HG02885 (cell line): ENCODE data around the gene TBCD.

Experiments used
- ATAC-seq: cut with Tn5 transposase; IDR thresholded peaks from one replicate; pipeline ENCODE4 v1.9.1; 2021; ENCODE audit warnings: mild to moderate bottlenecking; ENCODE audit not compliant: unreplicated experiment, poor library complexity

Gene TBCD

DNA sequence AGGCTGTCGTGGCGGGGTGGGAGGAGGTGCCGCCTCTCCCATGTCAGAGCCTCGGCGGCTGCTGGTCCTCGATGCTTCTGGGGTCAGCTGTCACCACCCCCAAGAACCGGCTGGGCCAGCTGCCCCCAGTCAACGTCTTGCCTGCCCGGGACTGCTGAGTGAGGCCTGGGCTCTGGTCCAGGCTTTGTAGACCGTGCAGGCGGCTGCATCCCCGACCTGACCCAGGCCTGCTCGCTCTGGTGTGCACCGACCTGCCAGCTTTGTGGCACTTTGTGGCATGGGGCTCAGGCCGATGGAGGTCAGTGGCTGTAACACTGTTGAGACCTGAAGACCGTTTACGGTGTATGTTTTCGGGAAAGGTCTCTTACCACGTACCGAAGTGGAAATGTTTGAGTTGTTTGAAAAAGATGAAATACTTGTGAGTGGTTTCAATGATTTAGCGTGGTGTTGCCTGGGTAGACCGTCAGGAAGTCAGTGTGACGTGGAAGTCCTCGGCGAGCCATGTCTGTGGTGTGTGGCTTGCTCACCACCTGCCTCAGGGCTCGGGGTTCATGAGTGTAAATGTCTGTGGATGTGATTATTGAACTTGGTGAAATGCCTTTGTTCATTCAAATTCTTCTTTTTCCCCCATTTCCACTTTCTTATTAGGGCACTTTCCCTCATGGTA lies 141.2 kb downstream of the TBCD start:
- no peak for ATAC-seq

DNA sequence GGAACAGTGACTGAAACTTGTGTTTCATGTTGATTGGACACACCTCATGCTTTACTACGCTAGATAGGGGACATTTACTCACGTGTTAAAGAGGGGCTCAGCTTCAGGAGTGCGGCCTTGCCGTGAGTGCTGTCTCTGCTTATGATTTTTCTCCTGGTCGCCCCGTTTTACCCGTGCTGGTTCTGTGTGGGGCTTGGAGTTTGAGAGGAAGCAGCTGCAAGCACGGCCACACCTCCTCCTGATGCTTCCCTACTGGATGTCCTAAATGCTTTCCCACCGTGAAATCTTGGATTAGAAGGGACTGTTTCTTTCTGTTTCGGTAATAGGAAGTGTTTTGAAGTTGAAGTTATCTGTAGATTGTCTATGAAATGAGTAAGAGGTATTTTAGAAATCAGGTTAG lies 141.9 kb downstream of the TBCD start:
- ATAC-seq = no peak

DNA sequence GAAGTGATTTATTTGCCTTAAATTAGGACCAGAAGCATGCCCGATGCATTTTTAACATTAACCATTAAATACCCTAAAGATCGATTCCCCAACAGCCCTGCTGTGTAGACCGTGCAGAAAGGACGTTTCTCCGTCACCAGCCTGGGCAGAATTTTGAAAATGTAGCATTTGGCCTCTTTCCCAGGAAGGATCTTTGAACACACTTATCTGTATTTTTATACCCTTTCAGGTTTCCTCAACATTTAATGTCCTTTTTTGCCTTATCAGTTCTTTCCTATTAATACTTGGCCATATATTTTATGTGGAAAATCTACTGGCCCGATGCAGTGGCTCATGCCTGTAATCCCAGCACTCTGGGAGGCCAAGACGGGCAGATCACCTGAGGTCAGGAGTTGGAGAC lies 142.5 kb downstream of the TBCD start:
- ATAC-seq = no peak

DNA sequence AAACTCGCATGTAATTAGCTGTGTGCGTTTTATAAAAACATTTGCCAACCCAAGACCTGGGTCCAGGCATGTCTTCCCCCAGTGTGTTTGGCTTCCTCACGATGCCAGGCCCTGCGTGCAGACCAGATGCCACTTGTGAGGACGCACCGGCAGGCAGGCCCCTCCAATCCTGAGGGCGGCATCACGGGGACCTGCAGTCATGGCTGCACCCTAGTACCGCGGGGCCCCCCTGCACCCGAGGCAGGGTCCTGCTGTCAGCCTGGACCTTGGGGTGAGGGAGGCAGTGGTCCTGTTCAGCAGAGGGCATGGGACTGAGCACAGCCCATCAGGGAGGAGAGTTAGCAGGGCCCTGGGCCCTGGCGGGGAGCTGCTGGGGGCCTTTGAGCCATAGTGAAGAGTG lies 143.2 kb downstream of the TBCD start:
- ATAC-seq = no peak

DNA sequence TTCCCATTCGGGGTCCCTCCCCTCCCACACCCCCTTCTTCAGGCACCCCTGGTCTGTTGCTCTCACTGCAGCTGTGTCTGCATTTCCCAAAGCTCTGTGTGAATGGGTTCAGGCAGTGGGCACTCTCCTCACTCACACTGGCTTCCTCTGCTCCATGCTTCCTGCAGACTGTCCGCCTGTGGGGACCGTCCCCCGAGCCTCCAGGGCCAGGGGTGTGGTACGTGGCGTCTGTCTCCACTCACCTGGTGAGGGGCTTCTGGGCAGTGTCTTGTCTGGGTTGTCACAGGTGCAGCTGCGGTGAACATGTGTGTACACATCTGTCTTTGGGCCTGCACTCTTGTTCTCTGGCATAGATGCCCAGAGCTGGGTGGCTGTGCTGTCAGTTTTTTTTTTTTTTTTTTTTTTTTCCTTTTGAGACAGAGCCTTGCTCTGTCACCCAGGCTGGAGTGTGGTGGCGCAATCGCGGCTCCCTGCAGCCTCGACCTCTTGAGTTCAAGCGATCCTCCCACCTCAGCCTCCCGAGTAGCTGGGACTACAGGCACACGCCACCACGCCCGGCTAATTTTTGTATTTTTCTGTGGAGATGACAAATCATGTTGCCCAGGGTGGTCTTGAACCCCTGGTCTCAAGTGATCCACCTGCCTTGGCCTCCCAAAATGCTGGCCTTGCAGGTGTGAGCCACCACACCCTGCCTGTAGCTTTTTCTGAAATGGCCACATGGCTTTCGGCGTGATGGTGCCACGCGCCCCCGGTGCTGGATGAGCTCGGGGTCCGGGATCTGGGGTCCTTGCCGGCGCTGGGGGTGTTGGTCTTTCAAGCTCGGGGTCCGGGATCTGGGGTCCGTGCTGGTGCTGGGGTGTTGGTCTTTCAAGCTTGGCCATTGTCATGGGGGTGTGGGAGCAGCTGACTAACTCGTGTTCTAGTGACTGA lies 144.5 kb downstream of the TBCD start:
- ATAC-seq = no peak

DNA sequence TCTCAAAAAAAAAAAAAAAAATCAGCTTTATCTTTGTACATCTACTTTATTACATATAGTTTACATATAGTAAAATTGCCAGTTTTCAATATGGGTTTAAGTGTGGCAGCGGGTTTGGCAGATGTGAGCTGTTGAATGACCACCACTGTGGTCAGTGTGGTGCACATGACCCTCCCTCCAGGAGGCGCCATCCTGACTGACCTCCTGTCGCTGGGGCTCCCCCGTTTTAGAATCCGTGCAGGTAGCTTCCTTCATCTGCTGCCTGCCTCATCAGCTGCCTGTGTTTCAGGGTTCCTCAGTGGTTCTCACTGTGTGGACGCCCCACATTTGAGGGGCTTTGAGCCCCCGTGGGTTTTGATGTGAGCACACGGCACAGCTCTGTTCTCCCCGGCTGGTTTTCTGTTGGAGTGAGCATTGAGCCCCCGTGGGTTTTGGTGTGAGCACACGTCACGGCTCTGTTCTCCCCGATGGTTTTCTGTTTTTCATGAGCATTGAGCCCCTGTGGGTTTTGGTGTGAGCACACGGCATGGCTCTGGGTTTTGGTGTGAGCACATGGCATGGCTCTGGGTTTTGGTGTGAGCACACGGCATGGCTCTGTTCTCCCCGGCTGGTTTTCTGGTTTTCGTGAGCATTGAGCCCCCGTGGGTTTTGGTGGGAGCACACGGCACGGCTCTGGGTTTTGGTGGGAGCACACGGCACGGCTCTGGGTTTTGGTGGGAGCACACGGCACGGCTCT lies 145.8 kb downstream of the TBCD start:
- ATAC-seq = no peak

DNA sequence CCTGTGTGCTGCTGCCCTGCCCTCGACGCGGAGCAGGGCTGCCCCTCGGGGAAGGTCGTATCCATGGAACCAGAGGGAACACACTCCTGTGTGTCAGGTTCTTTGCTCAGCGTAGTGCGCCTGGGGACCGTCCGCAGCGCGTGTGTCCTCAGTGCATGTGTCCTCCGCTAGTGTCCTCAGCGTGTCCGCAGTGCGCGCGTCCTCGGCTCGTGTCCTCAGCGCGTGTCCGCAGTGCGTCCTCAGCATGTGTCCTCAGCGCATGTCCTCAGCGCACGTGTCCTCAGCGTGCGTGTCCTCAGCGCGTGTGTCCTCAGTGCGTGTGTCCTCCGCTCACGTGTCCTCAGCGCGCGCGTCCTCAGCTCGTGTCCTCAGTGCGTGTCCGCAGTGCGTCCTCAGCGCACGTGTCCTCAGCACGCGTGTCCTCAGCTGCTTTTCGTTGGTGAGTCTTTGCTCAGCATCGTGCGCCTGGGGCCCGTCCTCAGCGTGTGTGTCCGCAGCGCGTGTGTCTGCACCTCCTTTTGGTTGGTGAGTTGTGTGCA lies 147.2 kb downstream of the TBCD start:
- ATAC-seq = no peak

DNA sequence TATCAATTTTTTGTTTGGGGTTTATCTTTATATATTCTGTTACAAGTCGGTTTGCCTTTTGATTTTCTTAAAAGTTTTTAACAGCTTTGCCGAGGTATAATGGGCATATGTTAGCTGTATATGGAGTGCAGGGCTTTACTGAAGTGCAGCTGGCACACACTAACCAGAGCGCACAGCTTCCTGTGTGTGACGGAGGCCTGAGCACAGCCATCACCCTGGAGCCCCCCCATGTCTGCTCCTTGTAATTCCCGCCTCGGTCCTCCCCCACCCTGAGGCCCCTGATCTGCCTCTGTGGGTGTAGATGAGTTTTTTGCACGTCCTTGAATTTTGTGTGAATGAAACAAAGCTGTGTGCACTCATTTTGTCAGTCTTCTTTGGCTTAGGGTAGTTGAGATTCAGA lies 148.1 kb downstream of the TBCD start:
- ATAC-seq = no peak

DNA sequence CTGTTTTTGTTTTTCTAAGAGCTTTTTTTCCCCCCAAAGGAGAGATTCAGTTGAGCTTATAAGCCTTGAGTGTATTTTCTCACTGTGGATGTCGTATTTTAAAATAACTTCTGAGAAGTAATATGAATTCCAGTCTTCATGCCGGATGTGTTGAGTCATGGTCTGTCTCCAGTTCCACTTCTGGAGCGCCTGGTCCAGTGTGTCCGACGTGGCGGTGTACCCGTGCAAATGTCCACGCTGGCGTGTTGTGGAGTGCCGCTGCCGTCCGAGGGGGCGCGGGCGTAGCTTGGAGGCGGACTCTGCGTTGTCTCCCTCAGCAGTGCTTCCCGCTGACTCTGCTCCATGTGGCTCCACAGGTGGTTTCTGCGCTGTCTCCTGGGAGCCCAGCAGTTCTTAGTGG lies 148.9 kb downstream of the TBCD start:
- ATAC-seq = no peak

DNA sequence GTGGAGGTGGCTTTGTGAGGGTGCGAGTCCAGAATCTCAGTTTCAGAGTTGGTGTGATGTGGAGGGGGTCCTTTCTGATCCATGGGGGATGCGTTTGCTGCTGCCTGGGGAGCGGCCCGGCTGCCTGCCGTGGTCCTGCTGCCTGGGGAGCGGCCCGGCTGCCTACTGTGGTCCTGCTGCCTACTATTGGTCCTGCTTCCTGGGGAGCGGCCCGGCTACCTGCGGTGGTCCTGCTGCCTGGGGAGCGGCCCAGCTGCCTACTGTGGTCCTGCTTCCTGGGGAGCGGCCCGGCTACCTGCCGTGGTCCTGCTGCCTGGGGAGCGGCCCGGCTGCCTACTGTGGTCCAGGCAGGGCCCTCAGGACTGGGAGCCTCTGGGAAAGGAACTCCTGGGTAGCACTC lies 149.5 kb downstream of the TBCD start:
- no peak for ATAC-seq

DNA sequence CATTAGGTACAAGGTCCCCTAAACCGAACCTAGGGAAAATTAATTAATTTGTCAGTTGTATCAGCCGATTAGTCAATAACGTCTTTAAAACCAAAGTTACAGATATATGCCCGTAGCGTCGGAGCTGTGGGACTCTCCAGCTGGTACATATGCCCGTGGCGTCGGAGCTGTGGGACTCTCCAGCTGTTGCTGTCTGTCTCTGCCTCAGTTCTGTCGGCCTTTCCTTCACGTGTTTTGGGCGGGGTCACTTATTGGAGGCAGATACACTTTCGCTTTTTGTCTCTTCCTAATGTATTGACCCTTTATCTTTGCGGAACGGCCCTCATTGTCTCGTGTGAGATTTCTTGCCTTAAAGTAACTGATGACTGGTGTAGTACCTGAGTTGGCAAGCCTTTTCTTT lies 150.0 kb downstream of the TBCD start:
- ATAC-seq = no peak

DNA sequence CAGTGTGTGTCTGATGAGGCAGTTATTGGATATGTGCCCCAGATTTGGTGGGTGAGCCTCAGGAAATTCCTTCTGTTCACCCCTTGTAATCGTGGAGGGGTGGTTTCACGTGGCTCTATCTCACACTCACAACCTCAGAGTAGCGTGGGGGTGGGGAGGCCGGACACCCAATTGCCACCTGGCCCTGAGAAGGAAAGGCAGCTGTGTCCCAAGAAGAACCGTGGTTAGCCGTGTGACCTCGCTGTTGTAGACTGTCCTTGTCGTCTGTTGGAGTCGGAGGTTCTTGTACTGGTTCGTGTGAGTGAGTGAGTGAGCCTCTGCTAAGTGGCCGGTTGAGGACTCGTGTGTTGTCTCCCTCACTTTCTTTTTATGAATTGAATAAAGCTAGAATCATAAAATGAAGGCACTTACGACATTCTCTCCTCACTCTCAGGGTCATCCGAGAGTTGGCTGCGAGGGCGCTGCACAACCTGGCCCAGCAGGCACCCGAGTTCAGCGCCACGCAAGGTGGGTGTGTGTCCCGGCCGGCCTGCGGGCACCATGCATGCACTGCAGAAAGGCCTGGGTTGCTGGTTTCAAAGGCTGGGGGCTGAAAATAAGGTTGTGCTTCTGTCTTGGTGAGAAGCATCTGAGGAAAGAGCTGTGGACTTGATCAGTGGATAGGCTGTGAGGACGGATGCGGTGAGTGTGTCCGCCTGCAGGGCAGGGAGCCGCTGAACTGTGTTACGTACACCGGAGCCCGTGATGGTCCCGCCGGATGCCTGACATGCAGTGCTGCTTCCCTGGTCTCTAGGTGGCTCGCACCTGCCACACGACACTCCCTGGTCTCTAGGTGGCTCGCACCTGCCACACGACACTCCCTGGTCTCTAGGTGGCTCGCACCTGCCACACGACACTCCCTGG lies 151.4 kb downstream of the TBCD start:
- ATAC-seq = no peak

DNA sequence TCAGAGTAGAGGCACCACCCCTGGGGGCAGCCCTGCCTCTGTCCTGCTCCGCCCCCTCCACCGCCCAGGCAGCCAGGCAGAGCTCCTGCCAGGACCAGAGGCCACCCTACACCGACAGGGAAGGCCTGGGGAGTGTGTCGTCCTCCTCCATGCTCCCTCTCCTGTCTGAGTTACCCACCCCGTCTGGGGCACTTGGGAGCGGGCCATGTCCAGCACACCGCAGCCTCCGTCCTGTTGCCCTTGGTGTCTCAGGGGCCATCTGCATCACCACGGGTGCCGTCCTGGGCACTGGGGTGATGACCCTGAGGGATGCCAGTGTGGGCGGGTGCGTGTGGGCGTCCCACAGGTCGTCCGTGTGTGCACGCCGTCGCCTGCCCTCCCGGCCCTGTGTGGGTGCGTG lies 153.3 kb downstream of the TBCD start:
- no peak for ATAC-seq

DNA sequence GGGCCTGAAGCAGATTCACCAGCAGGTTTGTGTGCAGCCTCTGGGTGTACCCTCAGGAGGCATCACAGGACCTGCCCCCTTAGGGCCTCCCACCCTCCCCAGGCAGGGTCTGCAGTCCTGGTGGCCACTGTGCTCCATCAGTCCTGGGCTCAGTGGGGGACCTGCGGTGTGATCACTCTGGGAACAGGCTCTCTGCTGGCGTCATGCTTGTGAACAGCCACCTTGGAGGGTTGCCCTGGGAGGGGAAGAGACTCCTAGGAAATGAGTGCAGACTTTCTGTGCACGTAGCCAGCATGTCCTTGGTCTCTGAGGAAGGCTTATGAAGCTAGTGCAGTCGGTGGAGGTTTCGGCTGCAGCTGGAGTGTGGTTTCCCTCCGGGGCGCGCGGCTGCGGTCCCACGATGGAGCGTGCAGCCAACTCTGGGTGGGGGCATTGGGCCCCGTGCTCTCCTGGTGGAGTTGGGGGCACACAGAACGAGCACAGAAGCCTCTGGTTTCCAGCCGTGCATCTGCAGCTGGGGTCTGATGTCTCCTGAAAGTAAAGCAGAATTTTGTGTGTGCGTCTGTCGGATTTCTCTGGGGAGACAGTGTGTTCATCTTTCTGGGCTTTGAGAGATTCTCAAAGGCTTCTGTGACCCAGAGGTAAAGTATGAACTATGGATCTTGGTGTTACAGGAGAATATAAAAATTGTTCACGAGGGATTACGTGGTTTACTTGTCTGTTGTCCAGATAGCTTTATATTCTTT lies 156.1 kb downstream of the TBCD start:
- no peak for ATAC-seq

DNA sequence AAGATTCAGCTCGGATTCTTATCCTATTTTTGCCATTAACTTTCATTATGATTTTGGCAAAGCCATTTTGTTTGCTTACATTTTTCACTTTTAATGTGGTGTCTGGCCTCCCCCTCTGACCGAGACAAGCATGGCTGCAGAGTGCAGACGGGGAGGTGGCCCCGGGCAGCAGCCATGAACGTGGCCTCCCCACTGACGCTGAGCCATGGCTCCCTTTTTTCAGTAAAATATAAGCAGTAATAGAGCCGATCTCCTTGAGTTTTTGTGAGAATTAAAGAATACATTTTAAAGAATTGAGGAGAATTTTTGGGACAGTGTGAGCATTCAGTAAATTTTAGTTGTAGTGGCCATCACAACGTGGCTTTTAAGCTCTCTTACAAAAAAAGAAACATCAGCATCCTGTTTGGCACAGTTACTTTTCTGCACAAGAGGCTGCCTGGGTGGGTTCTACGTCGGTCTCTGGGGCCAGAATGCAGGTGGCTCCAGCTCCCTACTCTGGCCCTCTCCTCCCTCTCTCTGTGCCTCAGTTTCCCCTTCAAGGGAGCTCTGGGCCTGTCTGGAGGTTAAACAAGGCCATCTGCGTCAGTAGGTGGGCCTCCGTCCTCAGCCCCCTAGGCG lies 156.8 kb downstream of the TBCD start:
- no peak for ATAC-seq

DNA sequence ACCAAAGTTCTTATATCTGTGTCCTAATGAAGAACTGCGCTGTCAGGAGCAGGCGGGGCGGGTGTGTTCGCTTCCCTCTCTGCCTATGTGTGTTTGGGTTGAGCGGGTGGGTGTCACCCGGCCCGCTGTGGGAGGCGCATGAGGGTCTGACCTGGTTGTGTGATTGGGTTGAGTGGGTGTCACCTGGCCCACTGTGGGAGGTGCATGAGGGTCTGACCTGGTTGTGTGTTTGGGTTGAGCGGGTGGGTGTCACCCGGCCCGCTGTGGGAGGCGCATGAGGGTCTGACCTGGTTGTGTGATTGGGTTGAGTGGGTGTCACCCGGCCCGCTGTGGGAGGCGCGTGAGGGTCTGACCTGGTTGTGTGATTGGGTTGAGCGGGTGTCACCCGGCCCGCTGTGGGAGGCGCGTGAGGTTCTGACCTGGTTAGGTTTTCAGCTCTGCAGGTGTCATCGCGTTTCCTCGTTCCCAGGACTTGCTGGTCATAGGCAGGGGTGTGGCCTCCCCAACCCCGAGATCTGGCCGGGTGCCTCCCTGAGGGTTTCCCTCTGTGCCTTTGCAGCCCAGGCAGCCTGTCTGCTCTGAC lies 157.5 kb downstream of the TBCD start:
- ATAC-seq = no peak

DNA sequence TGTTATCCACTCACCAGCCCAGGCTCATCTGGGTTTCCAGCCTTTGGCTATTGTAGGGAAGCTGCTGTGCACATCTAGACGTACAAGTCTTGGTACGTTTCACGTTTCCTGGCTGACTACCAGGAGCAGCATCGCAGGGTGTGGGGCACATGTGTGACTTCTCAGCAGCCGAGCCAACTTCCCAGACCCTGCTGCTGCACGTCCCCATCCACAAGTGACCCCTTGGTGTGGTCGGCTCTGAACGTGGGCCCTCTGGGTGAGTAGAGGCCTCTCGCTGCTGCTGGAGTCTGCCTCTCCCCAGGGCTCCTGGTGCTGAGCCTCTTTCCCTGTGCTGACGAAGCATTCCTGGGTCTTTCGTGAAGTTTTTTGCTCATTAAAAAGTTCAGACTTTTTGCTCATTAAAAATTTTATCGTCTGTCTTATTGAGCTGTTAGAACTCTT lies 158.2 kb downstream of the TBCD start:
- no peak for ATAC-seq

DNA sequence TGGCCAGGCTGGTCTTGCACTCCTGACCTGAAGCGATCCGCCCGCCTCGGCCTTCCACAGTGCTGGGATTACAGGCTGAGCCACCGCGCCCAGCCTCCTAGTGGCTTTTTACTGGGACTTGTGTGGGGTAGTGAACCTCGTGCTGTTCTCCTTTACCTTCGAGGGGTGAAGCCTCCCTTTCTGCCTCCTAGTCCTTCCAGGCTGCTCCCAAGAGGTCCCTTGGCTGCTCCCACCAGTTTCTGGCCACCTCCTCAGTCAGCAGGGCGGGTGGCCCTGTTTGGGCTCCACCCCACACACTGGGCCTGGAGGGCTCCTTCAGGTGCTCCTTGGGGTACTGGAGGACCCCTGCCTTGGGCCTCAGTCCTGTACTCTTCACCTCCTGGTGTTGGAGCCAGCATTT lies 158.9 kb downstream of the TBCD start:
- ATAC-seq = no peak
